Activated CD4-positive, alpha-beta memory T cell treated with anti-CD3 and anti-CD28 coated beads for 36 hours (primary cell): ENCODE results near the gene SEMA4G. TPM values are rescaled to one million over a fixed set of nuclear protein-coding genes. Genes with fewer than 3 reads are reported as not detected.
"Not testable (repeated sequence)": the region's sequence is repeated elsewhere in the genome, so short reads cannot be mapped to it uniquely, and the experiment has no call there.

ENCODE experiments used
- CTCF ChIA-PET: fragments of 350-600 bp; sonication (Branson Sonifier 250); formaldehyde crosslinking; loops from one replicate; lab custom pipeline; 2021; ENCODE audit warnings: antibody characterized with exemption, inconsistent platforms; lab: Charles Lee
- POLR2A ChIA-PET: fragments of 350-600 bp; sonication (Branson Sonifier 250); formaldehyde crosslinking; loops from one replicate; lab custom pipeline; 2021; ENCODE audit warnings: antibody characterized with exemption; lab: Charles Lee
- DNase-seq: peaks from one replicate; pipeline ENCODE4 v3.0.0-alpha.2; 2020
- H3K27ac Mint-ChIP-seq: one replicate; pipeline ENCODE4 v1.8.0; 2021; ENCODE audit warnings: mixed read lengths
- H3K27me3 Mint-ChIP-seq: one replicate; pipeline ENCODE4 v1.8.0; 2021; ENCODE audit warnings: mixed read lengths
- H3K36me3 Mint-ChIP-seq: one replicate; pipeline ENCODE4 v1.8.0; 2021; ENCODE audit warnings: mixed read lengths
- H3K4me1 Mint-ChIP-seq: one replicate; pipeline ENCODE4 v1.8.0; 2021; ENCODE audit warnings: low read depth, mixed read lengths
- H3K4me3 Mint-ChIP-seq: one replicate; pipeline ENCODE4 v1.8.0; 2021; ENCODE audit warnings: mild to moderate bottlenecking, mixed read lengths
- H3K9me3 Mint-ChIP-seq: one replicate; pipeline ENCODE4 v1.8.0; 2021; ENCODE audit warnings: mixed read lengths
- intact Hi-C: fragments of 100-400 bp; cut with micrococcal nuclease; formaldehyde crosslinking; loops from one replicate; pipeline ENCODE4 v1.15.1; 2023
- total RNA-seq, 2 experiments: library from RNA; stranded (reverse); gene quantifications; one replicate each; pipeline ENCODE4 v1.2.3, GENCODE V29; 2021

SEMA4G gene
- total RNA-seq, 2 experiments from 2014 or later, result 0.58 to 0.74 TPM

- no peak overlapping the region for H3K4me3 Mint-ChIP-seq
- H3K36me3 Mint-ChIP-seq, result no peaks in the 10 kb centered on the region
- H3K4me1 Mint-ChIP-seq, result peaks cover 8% of the 10 kb centered on the region
- H3K27me3 Mint-ChIP-seq, result no peaks in the 10 kb centered on the region
- intact Hi-C loops, result no loop called here
- POLR2A ChIA-PET, result no interaction called here
- CTCF ChIA-PET, result no interaction called here
- H3K9me3 Mint-ChIP-seq, result no peaks in the 10 kb centered on the region
- DNase-seq, result no peak
- no peak overlapping the region for H3K27ac Mint-ChIP-seq
These were observed 3.0 kb downstream of the SEMA4G start for GRCh38 chr10:100972115-100972903.

DNA sequence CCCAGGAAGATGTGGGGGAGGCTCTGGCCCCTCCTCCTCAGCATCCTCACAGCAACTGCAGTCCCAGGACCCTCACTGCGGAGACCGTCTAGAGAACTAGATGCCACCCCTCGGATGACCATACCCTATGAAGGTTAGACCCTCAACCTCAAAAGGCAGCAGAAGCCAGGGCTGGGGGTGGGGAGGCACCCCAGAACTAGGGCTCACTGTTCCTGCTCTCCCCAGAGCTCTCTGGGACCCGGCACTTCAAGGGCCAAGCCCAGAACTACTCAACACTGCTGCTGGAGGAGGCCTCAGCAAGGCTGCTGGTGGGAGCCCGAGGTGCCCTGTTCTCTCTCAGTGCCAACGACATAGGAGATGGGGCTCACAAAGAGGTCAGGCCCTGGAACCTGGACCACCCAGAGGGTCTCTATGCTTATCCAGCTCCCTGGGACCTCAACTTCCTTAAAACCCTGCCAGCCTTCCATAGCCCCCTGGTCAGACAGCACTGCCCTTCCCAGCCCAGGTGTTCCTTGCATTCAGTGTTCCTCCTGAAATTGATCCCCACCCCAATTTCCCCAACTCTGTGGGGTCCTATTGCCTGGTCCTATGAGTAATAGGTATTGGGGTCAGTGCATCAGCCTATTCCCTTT, 3.7 kb downstream of the SEMA4G start:
- no peaks in the 10 kb centered on the region for H3K27me3 Mint-ChIP-seq
- intact Hi-C loops, result no loop called here
- no peaks in the 10 kb centered on the region for H3K9me3 Mint-ChIP-seq
- H3K4me1 Mint-ChIP-seq, result peaks cover 8% of the 10 kb centered on the region
- H3K27ac Mint-ChIP-seq, result no peak overlapping the region
- no peaks in the 10 kb centered on the region for H3K36me3 Mint-ChIP-seq
- ChIA-PET CTCF (interaction anchor here (1.7 kb wide), 1 partner anchor 41 kb away, joined by 3 read pairs; no protein-coding TSS in a partner anchor), POLR2A (interaction anchor here (0.6 kb wide), 1 partner anchor 603 kb away, joined by 4 read pairs; no protein-coding TSS in a partner anchor)
- H3K4me3 Mint-ChIP-seq, result no peak overlapping the region
- DNase-seq, result no peak

- DNase-seq, H3K4me3 Mint-ChIP-seq, H3K36me3 Mint-ChIP-seq, H3K9me3 Mint-ChIP-seq, POLR2A ChIA-PET, H3K4me1 Mint-ChIP-seq, H3K27me3 Mint-ChIP-seq, H3K27ac Mint-ChIP-seq, CTCF ChIA-PET: not testable (repeated sequence)
- intact Hi-C loops, result loop anchor here (5.0 kb wide), 1 partner anchor 52 kb away; no protein-coding TSS in a partner anchor
These were observed 6.1 kb downstream of the SEMA4G start for GRCh38 chr10:100975397-100975796.

DNA sequence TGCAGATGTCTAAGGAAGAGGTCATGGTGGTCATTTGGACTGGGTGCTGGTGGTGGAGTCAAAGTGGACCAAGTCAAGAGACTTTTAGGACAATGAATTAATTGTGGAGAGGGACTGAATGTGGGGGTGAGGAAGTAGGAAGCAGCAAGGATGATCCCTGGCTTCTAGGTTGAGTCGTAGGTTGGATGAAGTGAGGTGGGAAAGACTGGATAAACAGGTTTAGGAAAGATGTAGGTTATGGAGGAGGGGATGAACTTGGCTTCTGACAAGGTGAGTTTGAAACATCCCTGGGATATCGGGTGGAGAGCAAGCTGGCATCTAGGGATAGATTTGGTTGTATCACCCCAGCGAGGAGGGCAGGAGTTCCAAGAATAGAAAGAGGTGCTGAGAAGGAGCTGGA, 7.6 kb downstream of the SEMA4G start:
- no peaks in the 10 kb centered on the region for H3K9me3 Mint-ChIP-seq
- intact Hi-C loops, result loop anchor here (5.0 kb wide), 1 partner anchor 50 kb away; no protein-coding TSS in a partner anchor
- no peak for DNase-seq
- no peak overlapping the region for H3K4me3 Mint-ChIP-seq
- POLR2A ChIA-PET, result no interaction called here
- CTCF ChIA-PET, result no interaction called here
- no peaks in the 10 kb centered on the region for H3K27me3 Mint-ChIP-seq
- H3K27ac Mint-ChIP-seq, result no peak overlapping the region
- peaks cover 2% of the 10 kb centered on the region for H3K36me3 Mint-ChIP-seq
- H3K4me1 Mint-ChIP-seq, result no peaks in the 10 kb centered on the region

- no peak for DNase-seq
- CTCF ChIA-PET, result no interaction called here
- intact Hi-C loops, result loop anchor here (5.0 kb wide), 1 partner anchor 50 kb away; no protein-coding TSS in a partner anchor
- Mint-ChIP-seq H3K36me3 (peaks cover 2% of the 10 kb centered on the region), H3K27me3 (no peaks in the 10 kb centered on the region), H3K9me3 (no peaks in the 10 kb centered on the region), H3K4me1 (no peaks in the 10 kb centered on the region), H3K4me3 (no peak overlapping the region), H3K27ac (no peak overlapping the region)
- POLR2A ChIA-PET, result no interaction called here
These were observed 8.1 kb downstream of the SEMA4G start for GRCh38 chr10:100977436-100977835.

GRCh38 chr10:100978121-100978900, 9.0 kb downstream of the SEMA4G start:
- no peaks in the 10 kb centered on the region for H3K27me3 Mint-ChIP-seq
- no peak overlapping the region for H3K27ac Mint-ChIP-seq
- H3K4me3 Mint-ChIP-seq, result no peak overlapping the region
- POLR2A ChIA-PET, result no interaction called here
- no peaks in the 10 kb centered on the region for H3K4me1 Mint-ChIP-seq
- CTCF ChIA-PET, result no interaction called here
- DNase-seq, result no peak
- intact Hi-C loops, result loop anchor here (5.0 kb wide), 1 partner anchor 49 kb away; no protein-coding TSS in a partner anchor
- H3K36me3 Mint-ChIP-seq, result peaks cover 5% of the 10 kb centered on the region
- no peaks in the 10 kb centered on the region for H3K9me3 Mint-ChIP-seq

DNA sequence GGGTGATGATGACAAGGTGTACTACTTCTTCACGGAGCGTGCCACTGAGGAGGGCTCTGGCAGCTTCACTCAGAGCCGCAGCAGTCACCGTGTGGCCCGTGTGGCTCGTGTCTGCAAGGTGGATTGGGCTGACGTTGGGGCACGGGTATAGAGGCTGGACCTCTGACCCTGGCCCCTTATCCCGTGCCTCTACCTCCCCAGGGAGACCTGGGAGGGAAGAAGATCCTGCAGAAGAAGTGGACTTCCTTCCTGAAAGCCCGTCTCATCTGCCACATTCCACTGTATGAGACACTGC, 9.5 kb downstream of the SEMA4G start:
- H3K27me3 Mint-ChIP-seq, result no peaks in the 10 kb centered on the region
- CTCF ChIA-PET, result no interaction called here
- no peak overlapping the region for H3K27ac Mint-ChIP-seq

GRCh38 chr10:100979791-100980272, 10.5 kb downstream of the SEMA4G start:
- POLR2A ChIA-PET, result no interaction called here
- Mint-ChIP-seq H3K9me3 (no peaks in the 10 kb centered on the region), H3K4me1 (no peaks in the 10 kb centered on the region), H3K36me3 (peaks cover 5% of the 10 kb centered on the region), H3K27ac (no peak overlapping the region), H3K4me3 (no peak overlapping the region), H3K27me3 (no peaks in the 10 kb centered on the region)
- no peak for DNase-seq
- CTCF ChIA-PET, result no interaction called here
- intact Hi-C loops, result loop anchor here (5.0 kb wide), 1 partner anchor 47 kb away; no protein-coding TSS in a partner anchor

More for the DNA sequence above, 9.5 kb downstream of the SEMA4G start:
- intact Hi-C loops, result loop anchor here (5.0 kb wide), 1 partner anchor 48 kb away; no protein-coding TSS in a partner anchor
- Mint-ChIP-seq H3K36me3 (peaks cover 5% of the 10 kb centered on the region), H3K4me1 (no peaks in the 10 kb centered on the region), H3K4me3 (no peak overlapping the region), H3K9me3 (no peaks in the 10 kb centered on the region)
- DNase-seq, result no peak
- POLR2A ChIA-PET, result no interaction called here

DNA sequence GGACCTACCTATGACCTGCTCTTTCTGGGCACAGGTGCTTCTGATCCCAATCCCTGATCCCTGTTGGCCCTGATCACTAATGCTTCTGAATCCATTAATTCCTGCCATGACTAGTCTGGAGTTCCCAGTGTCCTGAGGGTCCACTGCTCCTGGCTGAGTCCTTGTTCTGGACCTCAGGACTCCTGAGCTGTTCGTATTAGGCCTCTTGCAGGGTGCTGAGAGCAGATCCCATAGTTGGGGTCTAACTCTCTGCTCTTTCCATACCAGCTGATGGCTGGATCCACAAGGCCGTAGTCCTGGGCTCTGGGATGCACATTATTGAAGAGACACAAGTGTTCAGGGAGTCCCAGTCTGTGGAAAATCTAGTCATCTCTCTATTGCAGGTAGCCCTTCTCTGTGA, 11.0 kb downstream of the SEMA4G start:
- peaks cover 5% of the 10 kb centered on the region for H3K36me3 Mint-ChIP-seq
- no peak overlapping the region for H3K27ac Mint-ChIP-seq

DNA sequence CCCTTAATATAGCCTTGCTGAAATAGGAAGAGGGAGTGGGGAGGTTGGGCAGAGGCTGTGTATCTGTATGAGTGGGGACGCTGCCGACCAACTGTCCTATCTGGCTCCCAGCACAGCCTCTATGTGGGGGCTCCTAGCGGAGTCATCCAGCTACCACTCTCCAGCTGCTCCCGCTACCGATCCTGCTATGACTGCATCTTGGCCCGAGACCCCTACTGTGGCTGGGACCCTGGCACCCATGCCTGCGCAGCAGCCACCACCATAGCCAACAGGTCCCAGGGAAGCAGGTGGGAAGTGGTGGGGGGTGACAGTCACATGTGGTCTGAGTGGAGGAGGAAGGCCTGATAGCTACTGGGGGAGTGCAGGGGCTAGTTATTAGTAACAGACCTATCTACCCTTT, 11.4 kb downstream of the SEMA4G start:
- H3K27ac Mint-ChIP-seq, result no peak overlapping the region
- peaks cover 5% of the 10 kb centered on the region for H3K36me3 Mint-ChIP-seq
- no peak overlapping the region for H3K4me3 Mint-ChIP-seq
- ChIA-PET POLR2A (no interaction called here), CTCF (interaction anchor here (0.5 to 1.0 kb wide), 2 partner anchors 26 to 69 kb away, joined by 3 to 4 read pairs; no protein-coding TSS in a partner anchor)
- H3K4me1 Mint-ChIP-seq, result peaks cover 2% of the 10 kb centered on the region
- DNase-seq, result no peak
- H3K27me3 Mint-ChIP-seq, result no peaks in the 10 kb centered on the region
- intact Hi-C loops, result no loop called here
- H3K9me3 Mint-ChIP-seq, result no peaks in the 10 kb centered on the region

More for the DNA sequence above, 11.0 kb downstream of the SEMA4G start:
- no peaks in the 10 kb centered on the region for H3K27me3 Mint-ChIP-seq
- H3K4me1 Mint-ChIP-seq, result no peaks in the 10 kb centered on the region
- intact Hi-C loops, result no loop called here
- no peak overlapping the region for H3K4me3 Mint-ChIP-seq
- H3K9me3 Mint-ChIP-seq, result no peaks in the 10 kb centered on the region
- CTCF ChIA-PET, result interaction anchor here (0.5 kb wide), 1 partner anchor 26 kb away, joined by 3 read pairs; no protein-coding TSS in a partner anchor
- no peak for DNase-seq
- POLR2A ChIA-PET, result no interaction called here

DNA sequence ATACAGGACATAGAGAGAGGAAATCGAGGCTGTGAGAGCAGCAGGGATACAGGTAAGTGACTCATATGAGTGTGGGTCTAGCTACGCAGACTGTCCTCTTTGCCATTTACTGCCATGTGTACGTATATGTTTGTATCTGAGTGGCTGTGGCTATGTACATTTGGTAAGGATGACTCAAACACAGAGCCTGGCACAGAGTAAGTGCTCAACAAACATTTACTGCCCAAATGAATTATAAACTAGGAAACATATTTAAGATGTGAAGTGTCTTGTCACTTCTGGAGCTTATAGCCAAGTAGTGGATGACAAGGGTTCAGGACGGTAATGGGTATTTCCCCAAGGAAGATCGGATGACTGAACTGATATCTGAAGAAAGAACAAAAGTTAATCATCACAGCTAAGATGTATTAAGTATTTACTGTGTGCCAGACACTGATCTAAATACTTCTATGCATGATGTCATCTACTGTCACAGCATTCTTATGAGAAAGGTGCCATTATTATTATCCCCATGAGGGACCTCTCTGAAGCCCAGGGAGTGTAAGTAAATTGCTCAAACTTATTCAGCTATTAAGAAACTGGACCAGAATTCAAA, 12.0 kb downstream of the SEMA4G start:
- CTCF ChIA-PET, result interaction anchor here (1.0 kb wide), 2 partner anchors 16 to 69 kb away, joined by 3 to 4 read pairs; no protein-coding TSS in a partner anchor
- no peak overlapping the region for H3K27ac Mint-ChIP-seq

More for the DNA sequence above, 12.0 kb downstream of the SEMA4G start:
- Mint-ChIP-seq H3K4me1 (peaks cover 7% of the 10 kb centered on the region), H3K9me3 (no peaks in the 10 kb centered on the region), H3K36me3 (peaks cover 5% of the 10 kb centered on the region), H3K27me3 (no peaks in the 10 kb centered on the region), H3K4me3 (no peak overlapping the region)
- intact Hi-C loops, result no loop called here
- POLR2A ChIA-PET, result no interaction called here
- no peak for DNase-seq
